Measurements from ENCODE around the gene NKTR. TPM values are rescaled to one million over a fixed set of nuclear protein-coding genes. Genes with fewer than 3 reads are reported as not detected.

NKTR gene
- total RNA-seq, 6 experiments from 2014 or later, result 27.8 to 32.7 (median 30.9) TPM

- no peak for TF ChIP-seq CTCF (IDR thresholded peaks at IDR 0.05)
- H3K36me3 Mint-ChIP-seq (ENCODE audit: low read depth), result peaks cover 14% of the 10 kb centered on the region; the same call in 1 of the 2 replicates
Observed at GRCh38 chr3:42662037-42662812, 61.7 kb downstream of the NKTR start.

GRCh38 chr3:42662813-42663535, 62.5 kb downstream of the NKTR start:
- no peak overlapping the region for H3K27ac Mint-ChIP-seq
- peaks cover 19% of the 10 kb centered on the region for H3K4me1 Mint-ChIP-seq (ENCODE audit: low read depth)

More at GRCh38 chr3:42662037-42662812, 61.7 kb downstream of the NKTR start:
- H3K27ac Mint-ChIP-seq, result no peak overlapping the region
- peaks cover 13% of the 10 kb centered on the region for H3K4me1 Mint-ChIP-seq (ENCODE audit: low read depth)
- H3K27me3 Mint-ChIP-seq (ENCODE audit: insufficient read depth), result peaks cover 2% of the 10 kb centered on the region
- H3K9me3 Mint-ChIP-seq, result no peaks in the 10 kb centered on the region
- no peak for DNase-seq
- H3K4me3 Mint-ChIP-seq, result no peak overlapping the region

GRCh38 chr3:42663581-42664437, 63.3 kb downstream of the NKTR start:
- DNase-seq, result no peak
- no peaks in the 10 kb centered on the region for H3K9me3 Mint-ChIP-seq
- H3K4me3 Mint-ChIP-seq, result no peak overlapping the region
- no peak for TF ChIP-seq CTCF (IDR thresholded peaks at IDR 0.05)
- H3K36me3 Mint-ChIP-seq (ENCODE audit: low read depth), result peaks cover 14% of the 10 kb centered on the region; the same call in 1 of the 2 replicates
- H3K27ac Mint-ChIP-seq, result no peak overlapping the region
- peaks cover 4% of the 10 kb centered on the region; the same call in 1 of the 2 replicates for H3K27me3 Mint-ChIP-seq (ENCODE audit: insufficient read depth)
- peaks cover 19% of the 10 kb centered on the region for H3K4me1 Mint-ChIP-seq (ENCODE audit: low read depth)

More at GRCh38 chr3:42662813-42663535, 62.5 kb downstream of the NKTR start:
- Mint-ChIP-seq H3K27me3 (ENCODE audit: insufficient read depth) (no peaks in the 10 kb centered on the region; the same call in 1 of the 2 replicates), H3K9me3 (no peaks in the 10 kb centered on the region), H3K36me3 (ENCODE audit: low read depth) (peaks cover 14% of the 10 kb centered on the region; the same call in 1 of the 2 replicates), H3K4me3 (no peak overlapping the region)
- no peak for TF ChIP-seq CTCF (IDR thresholded peaks at IDR 0.05)
- DNase-seq, result no peak

GRCh38 chr3:42664438-42664803, 63.9 kb downstream of the NKTR start:
- no peak for DNase-seq
- Mint-ChIP-seq H3K27me3 (ENCODE audit: insufficient read depth) (peaks cover 10% of the 10 kb centered on the region; the same call in 1 of the 2 replicates), H3K36me3 (ENCODE audit: low read depth) (peaks cover 14% of the 10 kb centered on the region; the same call in 1 of the 2 replicates), H3K4me1 (ENCODE audit: low read depth) (peaks cover 19% of the 10 kb centered on the region), H3K9me3 (no peaks in the 10 kb centered on the region), H3K4me3 (no peak overlapping the region), H3K27ac (no peak overlapping the region)
- no peak for TF ChIP-seq CTCF (IDR thresholded peaks at IDR 0.05)
